Activated CD8-positive, alpha-beta memory T cell treated with anti-CD3 and anti-CD28 coated beads, Interleukin-2, amount 50 U/mL, for 24 hours (primary cell): ENCODE data around the gene PMM2.
"Not testable (repeated sequence)": the region's sequence is repeated elsewhere in the genome, so short reads cannot be mapped to it uniquely, and the experiment has no call there.

ENCODE experiments used
- DNase-seq: peaks from one replicate; pipeline ENCODE4 v3.0.0-alpha.2; 2020; ENCODE audit errors: extremely low read depth

PMM2 gene

GRCh38 chr16:8818504-8819270, 21.0 kb downstream of the PMM2 start:
- no peak for DNase-seq

- DNase-seq: no peak
Measured at GRCh38 chr16:8819411-8820034, 21.9 kb downstream of the PMM2 start.

- DNase-seq: no peak
Measured at GRCh38 chr16:8822403-8822802, 24.8 kb downstream of the PMM2 start.

- no peak for DNase-seq
Measured at GRCh38 chr16:8826278-8826879, 28.7 kb downstream of the PMM2 start.

GRCh38 chr16:8828541-8829165, 31.0 kb downstream of the PMM2 start:
- DNase-seq: no peak

DNA sequence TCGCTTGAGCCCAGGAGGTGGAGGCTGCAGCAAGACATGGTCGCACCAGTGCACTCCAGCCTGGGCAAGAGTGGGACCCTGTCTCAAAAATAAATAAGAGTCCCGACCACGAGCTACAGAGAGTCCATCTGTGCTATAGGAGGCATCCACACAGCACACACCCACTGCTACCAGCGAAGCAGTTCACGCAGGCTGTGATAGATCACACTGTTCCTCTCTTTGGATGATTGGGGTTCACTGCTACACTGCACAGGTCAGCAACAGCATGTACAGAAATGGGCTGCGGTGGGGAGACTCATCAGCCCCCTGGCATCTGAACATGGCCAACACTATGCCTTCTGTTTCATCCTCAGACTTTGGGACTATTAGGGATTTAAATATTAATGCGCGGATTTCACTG, 33.8 kb downstream of the PMM2 start:
- DNase-seq: no peak

DNA sequence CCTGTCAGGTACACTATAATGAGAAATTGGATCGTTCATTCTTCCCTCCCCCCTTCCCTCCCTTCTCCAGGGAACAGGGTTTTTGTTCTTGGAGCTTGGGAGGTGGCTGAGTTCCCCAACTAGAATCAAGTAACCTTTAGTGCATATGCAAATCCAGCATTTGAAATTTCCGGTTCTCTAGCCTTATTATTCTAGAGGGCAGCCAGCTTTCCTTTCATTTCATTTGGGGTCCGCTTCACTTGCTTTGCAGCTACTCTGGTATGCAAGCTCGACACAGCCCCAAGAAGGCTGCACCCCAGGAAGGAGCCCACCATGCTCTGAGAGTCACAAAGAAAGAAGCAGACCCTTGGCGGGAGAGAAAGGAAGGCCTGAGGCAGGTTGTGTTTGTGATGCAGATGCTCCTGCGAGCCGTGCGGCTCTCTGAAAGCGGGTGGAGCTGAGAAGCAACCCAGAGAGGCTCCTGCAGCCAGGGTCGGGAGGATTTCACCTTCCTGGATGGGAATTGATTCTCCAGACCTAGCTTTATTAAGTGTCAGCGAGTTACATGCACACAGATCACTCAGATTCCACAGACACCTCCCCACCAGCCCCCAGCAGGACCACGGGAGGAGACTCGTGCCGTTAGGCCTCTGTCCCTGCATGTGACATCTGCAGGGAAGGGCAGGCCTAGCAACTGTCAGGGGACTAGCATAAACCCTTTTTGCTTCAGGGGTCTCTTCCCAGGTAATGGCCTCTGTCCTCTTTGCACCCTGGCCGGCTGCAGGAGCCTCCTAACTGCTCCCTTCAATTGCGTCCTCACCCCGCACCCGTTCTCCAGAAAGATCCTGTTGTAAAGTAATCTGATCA, 34.5 kb downstream of the PMM2 start:
- DNase-seq: no peak

DNA sequence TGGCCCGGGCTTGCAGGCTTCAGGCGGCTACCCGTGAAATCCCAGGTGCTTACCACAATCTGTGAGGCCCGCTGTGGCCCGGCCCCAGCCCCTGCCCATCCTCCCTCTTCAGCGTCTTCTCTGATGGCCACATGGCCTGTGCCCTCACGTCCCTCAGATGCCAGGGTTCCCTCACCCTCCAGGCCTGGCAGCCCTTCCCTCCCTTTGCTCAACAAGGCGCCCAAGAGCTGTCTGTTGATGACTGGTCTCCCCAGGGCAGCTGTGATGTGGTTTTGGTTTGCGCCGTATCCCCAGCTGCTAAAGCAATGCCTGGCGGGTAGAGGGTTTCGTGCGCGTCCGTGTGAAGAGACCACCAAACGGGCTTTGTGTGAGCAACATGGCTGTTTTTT, 35.1 kb downstream of the PMM2 start:
- DNase-seq: no peak

DNA sequence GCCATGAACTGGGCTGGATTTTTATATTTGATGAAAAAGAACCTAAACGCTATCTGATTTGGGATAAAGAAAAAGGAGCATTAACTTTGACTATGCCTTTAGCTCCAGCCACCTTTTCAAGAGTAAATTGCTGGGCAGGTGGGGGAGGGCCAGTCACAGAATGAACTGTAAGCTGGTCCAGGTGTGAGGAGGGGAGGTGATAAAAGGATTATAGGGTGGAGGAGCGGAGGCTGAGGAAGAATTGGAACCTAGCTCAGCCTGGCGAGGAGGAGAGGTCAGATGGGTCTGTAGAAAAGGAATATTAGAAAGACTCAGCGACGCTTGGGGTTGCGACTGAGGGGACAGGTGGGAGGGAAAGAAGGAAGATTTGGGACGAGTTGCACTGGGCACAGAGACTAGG, 39.2 kb downstream of the PMM2 start:
- not testable (repeated sequence) for DNase-seq

DNA sequence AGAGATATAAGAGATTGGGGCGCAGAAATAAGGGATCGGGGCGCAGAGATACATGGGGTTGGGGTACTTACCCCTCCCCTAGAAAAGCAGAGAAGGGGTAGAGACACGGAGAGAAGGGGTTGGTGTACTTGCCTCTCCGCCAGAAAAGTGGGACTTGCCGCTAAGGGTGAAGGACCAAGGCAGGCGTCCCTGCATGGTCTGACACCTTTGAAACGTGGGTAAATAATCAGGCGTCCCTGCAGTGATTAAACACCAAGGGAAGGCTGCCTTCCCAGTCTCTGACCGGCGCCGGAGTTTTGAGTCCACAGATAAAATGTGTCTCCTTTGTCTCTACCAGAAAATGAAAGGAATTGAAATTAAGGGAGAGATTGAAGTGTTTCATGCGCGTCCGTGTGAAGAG, 40.0 kb downstream of the PMM2 start:
- not testable (repeated sequence) for DNase-seq

DNA sequence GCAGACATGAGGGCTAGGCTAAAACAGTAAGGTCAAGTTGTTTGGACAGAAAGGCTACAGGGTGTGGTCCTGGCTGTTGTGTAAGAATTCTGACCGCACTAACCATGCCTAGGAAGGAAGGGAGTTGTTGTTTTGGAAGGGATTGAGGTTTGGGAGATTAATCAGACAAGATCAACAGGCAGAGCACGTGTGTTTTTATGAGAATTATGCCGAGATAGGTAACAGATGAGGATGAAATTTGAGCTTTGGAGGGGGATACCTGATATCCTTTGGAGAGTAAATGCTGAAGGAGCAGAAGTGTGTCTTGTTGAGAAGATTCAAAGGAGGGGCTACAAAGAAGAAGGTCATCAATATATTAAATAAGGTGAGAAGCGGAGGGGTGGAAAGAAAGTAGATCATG, 44.4 kb downstream of the PMM2 start:
- DNase-seq: not testable (repeated sequence)

DNA sequence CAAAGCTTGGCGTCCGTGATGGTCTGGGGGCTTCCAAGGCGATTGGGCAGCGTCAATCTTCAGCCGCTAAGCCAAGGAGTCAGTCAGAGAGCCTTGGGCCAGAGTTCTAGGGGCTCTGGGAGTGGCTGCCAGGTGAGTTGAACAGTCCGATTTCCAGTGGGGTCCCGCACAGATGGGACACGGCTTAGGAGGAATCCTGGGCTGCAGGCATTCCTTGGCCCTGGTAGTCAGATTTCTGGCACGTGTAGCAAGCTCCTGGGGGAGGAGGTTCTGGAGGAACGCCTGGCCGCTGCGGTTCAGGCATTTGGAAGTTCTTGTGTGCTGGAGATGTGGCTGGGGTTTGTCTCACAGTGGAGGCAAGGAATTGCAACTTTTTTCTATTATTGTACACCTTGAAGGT, 45.7 kb downstream of the PMM2 start:
- DNase-seq: not testable (repeated sequence)

- no peak for DNase-seq
Measured at GRCh38 chr16:8845699-8846298, 48.2 kb downstream of the PMM2 start.

DNA sequence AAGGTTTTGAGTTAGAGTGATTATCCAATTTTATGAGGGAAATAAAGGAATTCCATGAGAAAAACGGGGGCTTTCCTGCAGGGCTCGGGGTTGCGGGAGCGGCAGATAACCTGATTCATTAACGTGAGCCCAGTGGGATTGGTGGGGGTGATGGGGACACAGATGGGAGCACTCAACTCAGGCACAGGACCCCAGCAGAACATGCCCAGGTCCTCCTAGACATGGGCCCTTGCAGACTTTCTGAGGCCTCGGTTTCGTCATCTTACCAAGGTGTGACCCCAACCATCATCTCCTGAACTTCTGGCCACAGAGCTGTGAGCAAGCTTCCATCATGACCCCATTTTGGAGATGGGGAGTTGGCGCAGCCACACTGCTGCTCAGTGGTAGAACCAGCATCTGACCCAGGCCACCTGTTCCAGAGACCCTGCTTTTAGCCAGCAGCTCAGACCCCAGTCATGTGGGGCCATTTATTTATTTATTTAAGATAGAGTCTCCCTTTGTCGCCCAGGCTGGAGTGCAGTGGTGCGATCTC, 48.8 kb downstream of the PMM2 start:
- DNase-seq: no peak

DNA sequence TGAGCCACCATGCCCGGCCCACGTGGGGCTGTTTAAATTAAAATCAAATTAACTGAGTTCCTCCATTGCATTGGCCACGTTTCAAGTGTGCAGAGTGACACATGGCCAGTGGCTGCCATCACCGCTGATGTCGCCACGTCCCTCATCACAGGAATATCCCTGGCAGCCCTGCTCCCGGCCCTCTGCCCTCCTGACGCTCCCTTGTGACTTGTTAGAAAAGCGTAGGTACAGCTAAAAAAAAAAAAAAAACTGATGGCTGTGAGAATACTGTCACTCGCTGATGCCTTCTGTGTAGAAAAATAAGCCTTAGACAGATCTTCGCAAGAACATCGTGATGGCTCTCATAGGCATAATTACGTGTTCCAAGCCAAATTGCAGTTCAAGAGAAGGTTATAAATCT, 49.5 kb downstream of the PMM2 start:
- no peak for DNase-seq

- no peak for DNase-seq
Measured at GRCh38 chr16:8847623-8848022, 50.0 kb downstream of the PMM2 start.

- no peak for DNase-seq
Measured at GRCh38 chr16:8848231-8848938, 50.7 kb downstream of the PMM2 start.

GRCh38 chr16:8848939-8849391, 51.3 kb downstream of the PMM2 start:
- DNase-seq: no peak

- no peak for DNase-seq
Measured at GRCh38 chr16:8849411-8850011, 51.9 kb downstream of the PMM2 start.
